Neural cell (in vitro differentiated cells): ENCODE data around the gene KCNQ5. TPM values are rescaled to one million over a fixed set of nuclear protein-coding genes. Genes with fewer than 3 reads are reported as not detected.
A peak's percentile ranks its signal among the peaks of the same experiment; 100 is the strongest.

ENCODE experiments used
- H2AFZ ChIP-seq: fragments of 200-600, 300-800 bp; sonication (generic), shearing (Covaris generic); 2 replicates; pipeline ENCODE4 v1.6.0; 2014; ENCODE audit warnings: low read depth, mild to moderate bottlenecking, antibody characterized with exemption, low read length, moderate library complexity
- H3F3A ChIP-seq: fragments of 200-600 bp; shearing (Covaris generic); 2 replicates; pipeline ENCODE4 v1.6.1; 2016; ENCODE audit warnings: mild to moderate bottlenecking, moderate library complexity, mixed read lengths, antibody characterized with exemption, low read length; ENCODE audit not compliant: insufficient read depth, poor library complexity, severe bottlenecking
- H3K27ac ChIP-seq: fragments of 200-600, 300-800 bp; sonication (generic), shearing (Covaris generic); 2 replicates; pipeline ENCODE4 v1.5.1; 2014; ENCODE audit warnings: mild to moderate bottlenecking, low read length, moderate library complexity
- H3K27me3 ChIP-seq: fragments of 300-800, 200-600 bp; sonication (generic), shearing (Covaris generic); 2 replicates; pipeline ENCODE4 v1.6.0; 2014; ENCODE audit warnings: mild to moderate bottlenecking, low read depth, low read length, moderate library complexity; ENCODE audit not compliant: insufficient read depth
- H3K36me3 ChIP-seq: fragments of 300-800, 200-600 bp; sonication (generic), shearing (Covaris generic); 2 replicates; pipeline ENCODE4 v1.5.1; 2014; ENCODE audit warnings: mild to moderate bottlenecking, antibody characterized with exemption, low read length, moderate library complexity; ENCODE audit not compliant: insufficient read depth
- H3K4me2 ChIP-seq: fragments of 300-800, 200-600 bp; sonication (generic), shearing (Covaris generic); 2 replicates; pipeline ENCODE4 v1.6.0; 2014; ENCODE audit warnings: mild to moderate bottlenecking, low read length
- H3K4me3 ChIP-seq: fragments of 300-800, 200-600 bp; sonication (generic), shearing (Covaris generic); 2 replicates; pipeline ENCODE4 v1.5.1; 2014; ENCODE audit warnings: mild to moderate bottlenecking, low read length, moderate library complexity
- H3K79me2 ChIP-seq: fragments of 200-600 bp; shearing (Covaris generic); replicated peaks from 2 replicates; pipeline ENCODE4 v1.6.0; 2014; ENCODE audit warnings: mild to moderate bottlenecking, low read length, moderate library complexity; ENCODE audit not compliant: insufficient read depth
- H3K9ac ChIP-seq: fragments of 300-800, 200-600 bp; sonication (generic), shearing (Covaris generic); 2 replicates; pipeline ENCODE4 v1.6.1; 2016; ENCODE audit warnings: mild to moderate bottlenecking, low read length, mixed read lengths
- H3K9me2 ChIP-seq: fragments of 200-600 bp; shearing (Covaris generic); 2 replicates; pipeline ENCODE4 v1.6.1; 2016; ENCODE audit warnings: mild to moderate bottlenecking, low read length, mixed read lengths; ENCODE audit not compliant: insufficient read depth
- H3K9me3 ChIP-seq: fragments of 200-600, 300-800 bp; sonication (generic), shearing (Covaris generic); 2 replicates; pipeline ENCODE4 v1.6.1; 2016; ENCODE audit warnings: mild to moderate bottlenecking, mixed run types, low read length, moderate library complexity, mixed read lengths
- H4K20me1 ChIP-seq: fragments of 200-600 bp; shearing (Covaris generic); 2 replicates; pipeline ENCODE4 v1.6.1; 2016; ENCODE audit warnings: mild to moderate bottlenecking, mixed run types; ENCODE audit not compliant: insufficient read depth
- EP300 ChIP-seq: fragments of 450-650 bp; conservative IDR thresholded peaks from 2 replicates; pipeline ENCODE4 v1.6.1; 2014; ENCODE audit warnings: antibody characterized with exemption, mild to moderate bottlenecking, moderate library complexity; ENCODE audit not compliant: poor library complexity, severe bottlenecking
- EZH2 ChIP-seq: fragments of 200-600, 300-800 bp; shearing (Covaris generic), sonication (generic); IDR thresholded peaks from 2 replicates; pipeline ENCODE4 v1.6.1; 2014; ENCODE audit warnings: antibody characterized with exemption, low read length, borderline replicate concordance, mild to moderate bottlenecking; ENCODE audit not compliant: insufficient read depth, poor library complexity, severe bottlenecking
- MXI1 ChIP-seq: fragments of 450-650 bp; conservative IDR thresholded peaks from 2 replicates; pipeline ENCODE4 v1.6.1; 2014; ENCODE audit warnings: antibody characterized with exemption, mild to moderate bottlenecking; ENCODE audit not compliant: poor library complexity, severe bottlenecking
- POLR2AphosphoS5 ChIP-seq: IDR thresholded peaks from 2 replicates; pipeline ENCODE4 v1.6.1; 2012
- RAD21 ChIP-seq: fragments of 450-650 bp; conservative IDR thresholded peaks from 2 replicates; pipeline ENCODE4 v1.6.1; 2014; ENCODE audit warnings: antibody characterized with exemption, mild to moderate bottlenecking, moderate library complexity
- SMC3 ChIP-seq: fragments of 450-650 bp; conservative IDR thresholded peaks from 2 replicates; pipeline ENCODE4 v1.6.1; 2014; ENCODE audit warnings: antibody characterized with exemption, mild to moderate bottlenecking, moderate library complexity; ENCODE audit not compliant: poor library complexity
- TAF1 ChIP-seq: IDR thresholded peaks from 2 replicates; pipeline ENCODE4 v1.6.1; 2012; ENCODE audit warnings: low read depth
- polyA plus RNA-seq: library from polyadenylated mRNA; depleted of rRNA; stranded (reverse); fragments of >200 nt; gene quantifications from 2 replicates; pipeline ENCODE4 v1.2.3, GENCODE V29; 2014
- TF ChIP-seq, protein P1 (sequence below): IDR thresholded peaks from 2 replicates; pipeline ENCODE4 v1.6.1; 2012; ENCODE audit warnings: borderline replicate concordance
- TF ChIP-seq, protein P2 (sequence below): fragments of 450-650 bp; IDR thresholded peaks from 2 replicates; pipeline ENCODE4 v1.5.1; 2014; ENCODE audit warnings: antibody characterized with exemption, mild to moderate bottlenecking, moderate library complexity; ENCODE audit not compliant: poor library complexity, severe bottlenecking

The KCNQ5 gene
- polyA plus RNA-seq, 1 donor from 2014 or later, result 0.30 TPM

GRCh38 chr6:72595812-72596211 is 26.1 kb upstream of the KCNQ5 start:
- Histone ChIP-seq H3K27ac (no peak overlapping the region), H3K9ac (no peak overlapping the region), H3K79me2 (no peaks in the 10 kb centered on the region), H3K36me3 (no peaks in the 10 kb centered on the region), H3K27me3 (no peaks in the 10 kb centered on the region), H3K4me2 (no peak overlapping the region), H2AFZ (no peak overlapping the region), H3K4me3 (no peak overlapping the region), H3F3A (no peaks in the 10 kb centered on the region), H4K20me1 (no peaks in the 10 kb centered on the region), H3K9me3 (no peaks in the 10 kb centered on the region), H3K9me2 (no peaks in the 10 kb centered on the region)
- TF ChIP-seq, protein P1, sequence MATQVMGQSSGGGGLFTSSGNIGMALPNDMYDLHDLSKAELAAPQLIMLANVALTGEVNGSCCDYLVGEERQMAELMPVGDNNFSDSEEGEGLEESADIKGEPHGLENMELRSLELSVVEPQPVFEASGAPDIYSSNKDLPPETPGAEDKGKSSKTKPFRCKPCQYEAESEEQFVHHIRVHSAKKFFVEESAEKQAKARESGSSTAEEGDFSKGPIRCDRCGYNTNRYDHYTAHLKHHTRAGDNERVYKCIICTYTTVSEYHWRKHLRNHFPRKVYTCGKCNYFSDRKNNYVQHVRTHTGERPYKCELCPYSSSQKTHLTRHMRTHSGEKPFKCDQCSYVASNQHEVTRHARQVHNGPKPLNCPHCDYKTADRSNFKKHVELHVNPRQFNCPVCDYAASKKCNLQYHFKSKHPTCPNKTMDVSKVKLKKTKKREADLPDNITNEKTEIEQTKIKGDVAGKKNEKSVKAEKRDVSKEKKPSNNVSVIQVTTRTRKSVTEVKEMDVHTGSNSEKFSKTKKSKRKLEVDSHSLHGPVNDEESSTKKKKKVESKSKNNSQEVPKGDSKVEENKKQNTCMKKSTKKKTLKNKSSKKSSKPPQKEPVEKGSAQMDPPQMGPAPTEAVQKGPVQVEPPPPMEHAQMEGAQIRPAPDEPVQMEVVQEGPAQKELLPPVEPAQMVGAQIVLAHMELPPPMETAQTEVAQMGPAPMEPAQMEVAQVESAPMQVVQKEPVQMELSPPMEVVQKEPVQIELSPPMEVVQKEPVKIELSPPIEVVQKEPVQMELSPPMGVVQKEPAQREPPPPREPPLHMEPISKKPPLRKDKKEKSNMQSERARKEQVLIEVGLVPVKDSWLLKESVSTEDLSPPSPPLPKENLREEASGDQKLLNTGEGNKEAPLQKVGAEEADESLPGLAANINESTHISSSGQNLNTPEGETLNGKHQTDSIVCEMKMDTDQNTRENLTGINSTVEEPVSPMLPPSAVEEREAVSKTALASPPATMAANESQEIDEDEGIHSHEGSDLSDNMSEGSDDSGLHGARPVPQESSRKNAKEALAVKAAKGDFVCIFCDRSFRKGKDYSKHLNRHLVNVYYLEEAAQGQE, result no peak
- TF ChIP-seq EZH2 (no peak), SMC3 (no peak), EP300 (no peak), TAF1 (no peak), POLR2AphosphoS5 (no peak), MXI1 (no peak), RAD21 (no peak)
- TF ChIP-seq, protein P2, sequence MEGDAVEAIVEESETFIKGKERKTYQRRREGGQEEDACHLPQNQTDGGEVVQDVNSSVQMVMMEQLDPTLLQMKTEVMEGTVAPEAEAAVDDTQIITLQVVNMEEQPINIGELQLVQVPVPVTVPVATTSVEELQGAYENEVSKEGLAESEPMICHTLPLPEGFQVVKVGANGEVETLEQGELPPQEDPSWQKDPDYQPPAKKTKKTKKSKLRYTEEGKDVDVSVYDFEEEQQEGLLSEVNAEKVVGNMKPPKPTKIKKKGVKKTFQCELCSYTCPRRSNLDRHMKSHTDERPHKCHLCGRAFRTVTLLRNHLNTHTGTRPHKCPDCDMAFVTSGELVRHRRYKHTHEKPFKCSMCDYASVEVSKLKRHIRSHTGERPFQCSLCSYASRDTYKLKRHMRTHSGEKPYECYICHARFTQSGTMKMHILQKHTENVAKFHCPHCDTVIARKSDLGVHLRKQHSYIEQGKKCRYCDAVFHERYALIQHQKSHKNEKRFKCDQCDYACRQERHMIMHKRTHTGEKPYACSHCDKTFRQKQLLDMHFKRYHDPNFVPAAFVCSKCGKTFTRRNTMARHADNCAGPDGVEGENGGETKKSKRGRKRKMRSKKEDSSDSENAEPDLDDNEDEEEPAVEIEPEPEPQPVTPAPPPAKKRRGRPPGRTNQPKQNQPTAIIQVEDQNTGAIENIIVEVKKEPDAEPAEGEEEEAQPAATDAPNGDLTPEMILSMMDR, result no peak

- H3K4me3 ChIP-seq, result no peak overlapping the region
- TF ChIP-seq, protein P2, result peak; percentile 38
- no peak for TF ChIP-seq POLR2AphosphoS5
- H3K9ac ChIP-seq, result no peak overlapping the region
- no peak overlapping the region for H3K4me2 ChIP-seq
- no peaks in the 10 kb centered on the region for H3K9me3 ChIP-seq
- no peaks in the 10 kb centered on the region for H4K20me1 ChIP-seq
- H3K79me2 ChIP-seq, result no peaks in the 10 kb centered on the region
- no peaks in the 10 kb centered on the region for H3F3A ChIP-seq
- no peak overlapping the region for H3K27ac ChIP-seq
- H3K27me3 ChIP-seq, result peaks cover 21% of the 10 kb centered on the region
- no peaks in the 10 kb centered on the region for H3K9me2 ChIP-seq
- no peaks in the 10 kb centered on the region for H3K36me3 ChIP-seq
- no peak overlapping the region for H2AFZ ChIP-seq
Observed at GRCh38 chr6:72616406-72617015, 5.4 kb upstream of the KCNQ5 start.
